IMR-90 (cell line): ENCODE results near the gene CDC45. TPM values are rescaled to one million over a fixed set of nuclear protein-coding genes. Genes with fewer than 3 reads are reported as not detected.

Experiments
- ATAC-seq: fragments of 200-7000 bp; cut with Tn5 transposase; 2 replicates; pipeline ENCODE4 v1.9.1; 2020; ENCODE audit warnings: low read depth, mild to moderate bottlenecking, moderate library complexity
- BruUV-seq: library from RNA; stranded (reverse); fragments of 400-500 nt; replicated peaks from 2 replicates; lab custom pipeline; 2021; lab: Mats Ljungman, UMichigan
- CTCF ChIA-PET: fragments of 300-600 bp; formaldehyde crosslinking; extraction: SDS; loops from one replicate; lab custom pipeline; 2021; ENCODE audit warnings: antibody characterized with exemption; lab: Yijun Ruan, JAX
- POLR2A ChIA-PET: fragments of 300-600 bp; sonication (Branson Sonifier 250); formaldehyde crosslinking; loops from one replicate; lab custom pipeline; 2022; ENCODE audit warnings: antibody characterized with exemption; ENCODE audit not compliant: unreplicated experiment; lab: Charles Lee
- DNase-seq: peaks from one replicate; pipeline ENCODE4 v3.0.0; 2013
- H2AFZ ChIP-seq: replicated peaks from 2 replicates; pipeline ENCODE3; 2013; ENCODE audit warnings: low read length, mild to moderate bottlenecking; ENCODE audit not compliant: poor library complexity
- H2AK5ac ChIP-seq: 2 replicates; pipeline ENCODE4 v1.6.1; 2013; ENCODE audit warnings: low read depth, low read length, inconsistent platforms
- H2AK9ac ChIP-seq: replicated peaks from 2 replicates; pipeline ENCODE3; 2013; ENCODE audit warnings: mild to moderate bottlenecking, low read depth, low read length, moderate library complexity; ENCODE audit not compliant: poor library complexity
- H2BK120ac ChIP-seq: 2 replicates; pipeline ENCODE4 v1.6.1; 2013; ENCODE audit warnings: low read depth, low read length, inconsistent platforms
- H2BK15ac ChIP-seq: 3 replicates; pipeline ENCODE4 v1.6.1; 2013; ENCODE audit warnings: low read depth, low read length, inconsistent platforms
- H2BK20ac ChIP-seq: 2 replicates; pipeline ENCODE4 v1.6.1; 2013; ENCODE audit warnings: low read depth, mild to moderate bottlenecking, inconsistent platforms, low read length, moderate library complexity
- H2BK5ac ChIP-seq: 2 replicates; pipeline ENCODE4 v1.6.1; 2013; ENCODE audit warnings: mild to moderate bottlenecking, low read depth, low read length, inconsistent platforms; ENCODE audit not compliant: poor library complexity, severe bottlenecking
- H3K14ac ChIP-seq: replicated peaks from 2 replicates; pipeline ENCODE4 v1.6.1; 2013; ENCODE audit warnings: low read depth, low read length, inconsistent platforms
- H3K18ac ChIP-seq: 2 replicates; pipeline ENCODE4 v1.6.1; 2013; ENCODE audit warnings: low read depth, low read length, control low read depth
- H3K23ac ChIP-seq: 2 replicates; pipeline ENCODE4 v1.6.1; 2013; ENCODE audit warnings: low read depth, low read length, inconsistent platforms
- H3K27ac ChIP-seq: 2 replicates; pipeline ENCODE4 v1.5.1; 2013; ENCODE audit warnings: mild to moderate bottlenecking, control low read depth, low read length; ENCODE audit not compliant: insufficient read depth
- H3K27me3 ChIP-seq: 2 replicates; pipeline ENCODE4 v1.6.1; 2013; ENCODE audit warnings: low read length; ENCODE audit not compliant: control insufficient read depth, insufficient read depth
- H3K36me3 ChIP-seq: 2 replicates; pipeline ENCODE4 v1.6.1; 2013; ENCODE audit warnings: low read length, mixed read lengths; ENCODE audit not compliant: control insufficient read depth, insufficient read depth
- H3K4ac ChIP-seq: 2 replicates; pipeline ENCODE4 v1.6.1; 2013; ENCODE audit warnings: low read depth, low read length, inconsistent platforms
- H3K4me1 ChIP-seq: 2 replicates; pipeline ENCODE4 v1.6.1; 2013; ENCODE audit warnings: low read length, mixed read lengths; ENCODE audit not compliant: control insufficient read depth, insufficient read depth
- H3K4me2 ChIP-seq: 2 replicates; pipeline ENCODE4 v1.6.1; 2013; ENCODE audit warnings: low read depth, mild to moderate bottlenecking, control low read depth, low read length, moderate library complexity
- H3K4me3 ChIP-seq: 2 replicates; pipeline ENCODE4 v1.5.1; 2013; ENCODE audit warnings: low read depth, mild to moderate bottlenecking, control low read depth, low read length, moderate library complexity; ENCODE audit not compliant: insufficient read depth
- H3K56ac ChIP-seq: 2 replicates; pipeline ENCODE4 v1.6.1; 2013; ENCODE audit warnings: low read length, inconsistent platforms; ENCODE audit not compliant: insufficient read depth; ENCODE audit errors: extremely low read depth
- H3K79me1 ChIP-seq, 2 experiments: 2 replicates each; pipeline ENCODE4 v1.6.1; 2013; ENCODE audit warnings: low read length in 2 of 2, inconsistent platforms in 1 of 2, low read depth in 1 of 2
- H3K9ac ChIP-seq: 2 replicates; pipeline ENCODE4 v1.6.1; 2013; ENCODE audit warnings: low read depth, low read length, control low read depth
- H3K9me1 ChIP-seq: 2 replicates; pipeline ENCODE4 v1.6.1; 2013; ENCODE audit warnings: low read length, inconsistent platforms; ENCODE audit not compliant: insufficient read depth
- H3K9me3 ChIP-seq: 2 replicates; pipeline ENCODE4 v1.6.1; 2013; ENCODE audit warnings: low read length; ENCODE audit not compliant: control insufficient read depth, insufficient read depth
- H4K20me1 ChIP-seq: 2 replicates; pipeline ENCODE4 v1.6.1; 2013; ENCODE audit warnings: low read length, inconsistent platforms; ENCODE audit not compliant: insufficient read depth
- H4K5ac ChIP-seq: 2 replicates; pipeline ENCODE4 v1.6.1; 2013; ENCODE audit warnings: mild to moderate bottlenecking, low read depth, low read length, control low read depth
- H4K8ac ChIP-seq, 2 experiments: 2 replicates each; pipeline ENCODE4 v1.6.1; 2013; ENCODE audit warnings: low read depth in 2 of 2, low read length in 2 of 2, control low read depth in 1 of 2, inconsistent platforms in 1 of 2
- H4K91ac ChIP-seq: 2 replicates; pipeline ENCODE4 v1.6.1; 2013; ENCODE audit warnings: low read depth, low read length, inconsistent platforms; ENCODE audit not compliant: insufficient read depth
- BHLHE40 ChIP-seq: fragments of 150-350 bp; IDR thresholded peaks from 2 replicates; pipeline ENCODE4 v1.6.1; 2016; ENCODE audit warnings: mild to moderate bottlenecking, low read depth, low read length
- CEBPB ChIP-seq: IDR thresholded peaks from 2 replicates; pipeline ENCODE4 v1.6.1; 2012; ENCODE audit warnings: low read depth, low read length, improper control_type of control experiment
- CHD1 ChIP-seq: IDR thresholded peaks from 2 replicates; pipeline ENCODE4 v1.6.1; 2012; ENCODE audit warnings: low read depth, low read length, improper control_type of control experiment
- FOS ChIP-seq: fragments of 150-350 bp; IDR thresholded peaks from 2 replicates; pipeline ENCODE4 v1.6.1; 2016; ENCODE audit warnings: low read depth, low read length
- MXI1 ChIP-seq: IDR thresholded peaks from 2 replicates; pipeline ENCODE4 v1.6.1; 2012; ENCODE audit warnings: low read depth, mild to moderate bottlenecking, low read length, moderate library complexity, borderline replicate concordance
- NFE2L2 ChIP-seq: fragments of 150-350 bp; IDR thresholded peaks from 2 replicates; pipeline ENCODE4 v1.6.1; 2016; ENCODE audit warnings: low read depth, mild to moderate bottlenecking, low read length
- POLR2A ChIP-seq: IDR thresholded peaks from 2 replicates; pipeline ENCODE4 v1.6.1; 2012; ENCODE audit warnings: mild to moderate bottlenecking, low read depth, low read length
- RCOR1 ChIP-seq: IDR thresholded peaks from 2 replicates; pipeline ENCODE4 v1.6.1; 2012; ENCODE audit warnings: mild to moderate bottlenecking, low read length, improper control_type of control experiment; ENCODE audit not compliant: insufficient replicate concordance
- WGBS, 2 experiments: methylation state at CpG; one replicate each; pipeline versions ENCODE4 v1.1.5 to v1.1.7; 2013; ENCODE audit warnings: missing lambda C conversion rate in 2 of 2; ENCODE audit not compliant: insufficient read length in 1 of 2; ENCODE audit errors: extremely low coverage in 2 of 2; 5-methylcytosine and 5-hydroxymethylcytosine counted together
- dilution Hi-C: fragments of 300-500 bp; cut with HindIII; formaldehyde crosslinking; loops from one replicate; pipeline ENCODE4 v1.14.3; 2018; ENCODE audit warnings: low sequenced_read_pairs; ENCODE audit not compliant: unreplicated experiment
- in situ Hi-C: fragments of 300-500 bp; cut with MboI; formaldehyde crosslinking; loops from 3 replicates; pipeline ENCODE4 v1.14.3; 2019; ENCODE audit warnings: low sequenced_read_pairs, inconsistent platforms, mixed read lengths
- intact Hi-C: fragments of 100-400 bp; cut with micrococcal nuclease; formaldehyde crosslinking; loops from 2 replicates; pipeline ENCODE4 v1.10.0; 2022
- polyA plus RNA-seq, 3 experiments: library from polyadenylated mRNA; depleted of rRNA; stranded (reverse); fragments of >200 nt; gene quantifications; 2 replicates each; pipeline ENCODE4 v1.2.3, GENCODE V29; 2012; ENCODE audit warnings: low replicate concordance in 1 of 3
- total RNA-seq: library from RNA; depleted of rRNA; stranded (reverse); fragments of >200 nt; gene quantifications from 2 replicates; pipeline ENCODE4 v1.2.3, GENCODE V29; 2012
- TF ChIP-seq, protein P1 (sequence below): fragments of 150-350 bp; IDR thresholded peaks from 2 replicates; pipeline ENCODE4 v1.6.1; 2016; ENCODE audit warnings: low read depth, mild to moderate bottlenecking, low read length, moderate library complexity, borderline replicate concordance

CDC45 gene
- total and polyA plus RNA-seq, 2 of the 4 experiments (the other 2 are of a cell fraction) = 22.7 to 44.6 TPM

DNA sequence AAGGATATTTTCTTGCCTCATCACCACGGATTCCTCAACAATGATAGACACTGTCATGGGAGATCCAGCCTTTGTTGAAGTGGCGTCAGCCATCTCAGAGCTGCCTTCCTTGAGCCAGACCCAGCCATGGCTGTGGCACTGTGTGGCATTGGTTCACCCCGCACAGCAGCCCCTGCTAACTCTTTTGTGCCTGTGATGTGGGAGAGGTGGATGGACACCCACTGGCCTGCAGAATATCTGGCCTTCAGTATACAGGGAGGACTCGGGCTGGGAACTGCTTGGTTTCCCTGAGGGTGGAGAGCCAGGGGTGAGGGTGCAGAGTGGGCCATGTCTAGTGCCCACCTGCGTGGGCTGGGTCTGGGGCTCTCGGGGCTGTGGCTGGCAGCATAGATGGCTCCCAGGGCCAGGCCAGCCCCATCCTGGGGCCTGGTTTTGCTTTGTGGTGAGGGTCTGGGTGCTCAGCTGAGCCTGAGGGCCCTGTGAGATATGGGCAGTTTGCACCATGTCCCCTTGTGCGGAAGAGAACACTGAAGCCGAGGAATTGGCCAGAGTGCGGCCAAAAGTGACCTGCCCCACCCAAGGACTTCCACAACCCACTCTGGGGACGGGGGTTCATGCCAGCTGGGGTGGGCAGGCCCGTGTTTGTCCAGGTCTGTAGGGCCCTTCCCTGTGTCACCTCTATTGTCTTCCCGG lies 38.3 kb downstream of the CDC45 start (continued):
- TF ChIP-seq MXI1 = no peak

DNA sequence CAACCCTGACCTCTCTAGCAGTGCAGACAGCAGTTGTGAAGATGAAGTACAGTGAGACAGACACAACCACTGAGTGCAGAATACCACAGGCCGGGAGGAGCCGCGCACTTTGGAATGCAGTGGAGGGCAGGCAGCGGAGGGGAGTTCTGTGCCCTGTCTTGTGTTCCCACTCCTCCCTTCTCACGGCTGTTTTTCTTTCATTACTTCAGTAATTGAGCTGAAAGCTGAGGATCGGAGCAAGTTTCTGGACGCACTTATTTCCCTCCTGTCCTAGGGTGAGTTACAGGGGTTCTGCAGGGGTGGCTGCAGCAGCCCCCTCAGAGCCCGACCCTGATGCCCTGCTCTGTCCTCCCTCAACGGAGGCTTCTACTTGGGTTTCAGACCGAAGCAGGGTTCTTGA lies 38.9 kb downstream of the CDC45 start:
- ChIA-PET POLR2A (no interaction called here), CTCF (no interaction called here)
- Histone ChIP-seq H3K27me3 (peaks cover 8% of the 10 kb centered on the region; the same call in 1 of the 2 replicates), H4K91ac (no peak overlapping the region), H4K8ac (no peak overlapping the region), H2BK15ac (no peak overlapping the region), H3K79me1 (no peaks in the 10 kb centered on the region), H3K14ac (no peak overlapping the region), H3K56ac (no peak overlapping the region), H2BK5ac (no peak overlapping the region), H3K4me3 (no peak overlapping the region), H2AFZ (no peak overlapping the region), H2AK5ac (no peak overlapping the region), H2BK20ac (no peak overlapping the region), H3K4me1 (no peaks in the 10 kb centered on the region; the same call in 1 of the 2 replicates), H2AK9ac (no peak overlapping the region), H4K20me1 (peaks cover 4% of the 10 kb centered on the region), H2BK120ac (no peak overlapping the region), H3K9me1 (no peaks in the 10 kb centered on the region), H3K27ac (no peak overlapping the region), H3K18ac (no peak overlapping the region), H3K9me3 (no peaks in the 10 kb centered on the region), H3K36me3 (no peaks in the 10 kb centered on the region), H3K4ac (no peak overlapping the region), H4K5ac (no peak overlapping the region), H3K23ac (no peak overlapping the region), H3K9ac (no peak overlapping the region), H3K4me2 (no peak overlapping the region)
- DNase-seq = no peak
- intact Hi-C loops (no loop called here), dilution Hi-C loops (no loop called here), in situ Hi-C loops (no loop called here)
- no peak for ATAC-seq
- BruUV-seq = no TSS peak
- WGBS, 2 experiments = 63% methylated on average over 2 of the region's 10 CpGs; no CpG with 5 or more reads in 1 of the 2 experiments
- no peak for TF ChIP-seq CEBPB
- no peak for TF ChIP-seq FOS
- TF ChIP-seq POLR2A = no peak
- TF ChIP-seq MXI1 = no peak
- TF ChIP-seq NFE2L2 = no peak
- no peak for TF ChIP-seq BHLHE40
- TF ChIP-seq, protein P1, sequence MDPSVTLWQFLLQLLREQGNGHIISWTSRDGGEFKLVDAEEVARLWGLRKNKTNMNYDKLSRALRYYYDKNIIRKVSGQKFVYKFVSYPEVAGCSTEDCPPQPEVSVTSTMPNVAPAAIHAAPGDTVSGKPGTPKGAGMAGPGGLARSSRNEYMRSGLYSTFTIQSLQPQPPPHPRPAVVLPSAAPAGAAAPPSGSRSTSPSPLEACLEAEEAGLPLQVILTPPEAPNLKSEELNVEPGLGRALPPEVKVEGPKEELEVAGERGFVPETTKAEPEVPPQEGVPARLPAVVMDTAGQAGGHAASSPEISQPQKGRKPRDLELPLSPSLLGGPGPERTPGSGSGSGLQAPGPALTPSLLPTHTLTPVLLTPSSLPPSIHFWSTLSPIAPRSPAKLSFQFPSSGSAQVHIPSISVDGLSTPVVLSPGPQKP = no peak
- TF ChIP-seq CHD1 = no peak
- no peak for TF ChIP-seq RCOR1
